ENCODE data around the gene ADORA1. TPM values are rescaled to one million over a fixed set of nuclear protein-coding genes. Genes with fewer than 3 reads are reported as not detected.

ADORA1 gene
- total RNA-seq, 2 experiments from 2014 or later, result not detected

DNA sequence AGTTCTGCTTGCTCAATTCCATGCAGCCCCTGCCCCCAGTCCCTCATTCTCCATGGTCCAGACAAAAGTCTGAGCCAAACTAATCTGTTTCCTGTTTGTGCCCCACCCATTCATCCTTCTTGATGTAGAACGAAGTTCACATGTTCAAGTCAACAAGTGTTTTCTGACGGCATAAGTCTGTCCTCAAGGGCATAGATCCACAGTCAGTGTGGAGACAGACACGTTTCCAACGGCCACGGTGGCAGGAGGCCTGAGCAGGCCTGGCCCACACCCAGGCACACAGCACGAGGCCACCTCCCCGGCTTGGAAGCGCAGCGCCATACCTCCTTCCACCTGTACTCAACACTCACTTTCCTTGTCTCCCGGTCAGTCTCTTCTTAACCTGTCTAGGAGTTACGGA, 16.1 kb downstream of the ADORA1 start:
- Histone ChIP-seq H3K4me2 (ENCODE audit: low read length) (no peak overlapping the region), H2AFZ (ENCODE audit: low read length) (no peak overlapping the region), H3K79me2 (ENCODE audit: insufficient read depth, low read depth, low read length) (no peaks in the 10 kb centered on the region), H3K4me3 (ENCODE audit: low read depth, low read length, poor library complexity, severe bottlenecking) (no peak overlapping the region), H4K20me1 (ENCODE audit: insufficient read depth, low read length) (no peaks in the 10 kb centered on the region), H3K9me3 (ENCODE audit: low read length) (no peaks in the 10 kb centered on the region), H3K36me3 (ENCODE audit: insufficient read depth, low read length) (no peaks in the 10 kb centered on the region), H3K27ac (ENCODE audit: low read depth, low read length, poor library complexity, severe bottlenecking) (no peak overlapping the region), H3K4me1 (ENCODE audit: insufficient read depth, low read length, poor library complexity, severe bottlenecking) (no peaks in the 10 kb centered on the region), H3K9me2 (ENCODE audit: insufficient read depth, low read length) (no peaks in the 10 kb centered on the region)
- intact Hi-C loops (cut with micrococcal nuclease; ENCODE audit: unreplicated experiment), result no loop called here
- ChIA-PET CTCF (ENCODE audit: unreplicated experiment) (no interaction called here), POLR2A (no interaction called here)
- no peak for DNase-seq (ENCODE audit: low spot score)
- BruUV-seq (replicated peaks), result no TSS peak
- TF ChIP-seq EZH2phosphoT487 (IDR thresholded peaks at IDR 0.05; ENCODE audit: borderline replicate concordance, low read depth, low read length), result no peak
- TF ChIP-seq, protein P1, sequence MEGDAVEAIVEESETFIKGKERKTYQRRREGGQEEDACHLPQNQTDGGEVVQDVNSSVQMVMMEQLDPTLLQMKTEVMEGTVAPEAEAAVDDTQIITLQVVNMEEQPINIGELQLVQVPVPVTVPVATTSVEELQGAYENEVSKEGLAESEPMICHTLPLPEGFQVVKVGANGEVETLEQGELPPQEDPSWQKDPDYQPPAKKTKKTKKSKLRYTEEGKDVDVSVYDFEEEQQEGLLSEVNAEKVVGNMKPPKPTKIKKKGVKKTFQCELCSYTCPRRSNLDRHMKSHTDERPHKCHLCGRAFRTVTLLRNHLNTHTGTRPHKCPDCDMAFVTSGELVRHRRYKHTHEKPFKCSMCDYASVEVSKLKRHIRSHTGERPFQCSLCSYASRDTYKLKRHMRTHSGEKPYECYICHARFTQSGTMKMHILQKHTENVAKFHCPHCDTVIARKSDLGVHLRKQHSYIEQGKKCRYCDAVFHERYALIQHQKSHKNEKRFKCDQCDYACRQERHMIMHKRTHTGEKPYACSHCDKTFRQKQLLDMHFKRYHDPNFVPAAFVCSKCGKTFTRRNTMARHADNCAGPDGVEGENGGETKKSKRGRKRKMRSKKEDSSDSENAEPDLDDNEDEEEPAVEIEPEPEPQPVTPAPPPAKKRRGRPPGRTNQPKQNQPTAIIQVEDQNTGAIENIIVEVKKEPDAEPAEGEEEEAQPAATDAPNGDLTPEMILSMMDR (conservative IDR thresholded peaks at IDR 0.05; ENCODE audit: low read length), result no peak

DNA sequence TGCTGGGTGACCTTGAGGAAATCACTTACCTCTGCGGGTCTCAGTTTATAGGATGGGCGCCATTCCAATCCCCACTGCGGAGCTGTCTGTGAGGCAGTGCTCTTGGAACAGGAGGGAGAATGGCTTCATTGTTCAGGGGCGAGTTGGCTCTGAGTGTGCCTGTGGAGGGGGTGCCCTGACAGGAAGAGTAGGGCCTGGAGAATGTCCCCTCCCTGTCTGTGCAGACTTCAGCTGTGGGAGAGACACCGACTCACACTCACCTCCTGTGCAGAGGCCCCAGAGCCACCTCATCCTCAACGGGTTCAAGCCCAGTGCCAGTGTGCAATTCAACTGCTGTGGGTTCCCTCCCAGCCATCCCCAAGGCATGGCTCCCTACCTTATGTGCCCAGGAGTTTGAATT, 17.1 kb downstream of the ADORA1 start:
- DNase-seq (ENCODE audit: low spot score), result no peak
- Histone ChIP-seq H3K79me2 (ENCODE audit: insufficient read depth, low read depth, low read length) (no peaks in the 10 kb centered on the region), H2AFZ (ENCODE audit: low read length) (no peak overlapping the region), H3K4me3 (ENCODE audit: low read depth, low read length, poor library complexity, severe bottlenecking) (no peak overlapping the region), H3K4me2 (ENCODE audit: low read length) (no peak overlapping the region), H3K4me1 (ENCODE audit: insufficient read depth, low read length, poor library complexity, severe bottlenecking) (no peaks in the 10 kb centered on the region), H3K9me2 (ENCODE audit: insufficient read depth, low read length) (no peaks in the 10 kb centered on the region), H3K27ac (ENCODE audit: low read depth, low read length, poor library complexity, severe bottlenecking) (no peak overlapping the region), H3K36me3 (ENCODE audit: insufficient read depth, low read length) (no peaks in the 10 kb centered on the region), H4K20me1 (ENCODE audit: insufficient read depth, low read length) (no peaks in the 10 kb centered on the region), H3K9me3 (ENCODE audit: low read length) (no peaks in the 10 kb centered on the region)
- POLR2A ChIA-PET, result no interaction called here
- TF ChIP-seq, protein P1 (conservative IDR thresholded peaks at IDR 0.05; ENCODE audit: low read length), result no peak
- no peak for TF ChIP-seq EZH2phosphoT487 (IDR thresholded peaks at IDR 0.05; ENCODE audit: borderline replicate concordance, low read depth, low read length)
- CTCF ChIA-PET (ENCODE audit: unreplicated experiment), result interaction anchor here (0.6 kb wide), 1 partner anchor 17 kb away, joined by 3 read pairs; the partner anchor contains the start of gene ADORA1
- BruUV-seq (replicated peaks), result no TSS peak
- intact Hi-C loops (cut with micrococcal nuclease; ENCODE audit: unreplicated experiment), result no loop called here

DNA sequence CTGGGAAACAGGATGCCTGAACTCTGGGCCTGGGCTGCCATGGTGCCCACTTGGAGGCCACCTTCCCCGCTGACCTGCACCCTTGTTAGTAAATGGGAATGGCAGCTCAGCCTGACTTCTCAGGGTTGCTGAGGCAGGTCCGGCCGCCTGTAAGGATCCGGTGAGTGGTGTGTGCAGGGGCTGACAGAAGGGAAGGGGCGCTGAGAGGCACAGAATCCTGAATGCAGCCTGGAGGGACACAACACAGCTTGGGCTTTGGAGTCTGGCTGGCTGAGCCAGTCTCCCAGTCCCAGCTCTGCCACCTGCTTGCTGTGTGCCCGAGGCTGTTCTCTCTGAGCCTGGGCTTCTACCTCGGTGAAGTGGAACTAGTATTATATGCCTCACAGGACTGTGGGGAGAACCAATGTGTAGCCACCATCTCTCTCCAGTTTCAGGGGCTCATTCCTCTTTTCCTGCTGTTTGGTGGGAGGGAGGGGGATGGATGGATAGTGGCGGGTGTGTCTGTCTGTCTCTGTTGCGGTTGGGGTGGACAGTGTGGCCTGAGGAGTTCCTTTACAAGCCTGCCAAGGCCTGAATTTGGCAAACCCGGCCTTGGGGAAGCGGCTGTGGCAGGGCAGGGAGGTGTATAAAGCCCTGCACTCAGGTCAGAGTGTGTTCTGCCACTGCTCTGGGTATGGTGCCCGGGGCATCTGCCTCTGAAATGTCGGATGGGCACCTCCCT, 18.0 kb downstream of the ADORA1 start:
- CTCF ChIA-PET (ENCODE audit: unreplicated experiment), result interaction anchor here (0.6 kb wide), 1 partner anchor 18 kb away, joined by 3 read pairs; the partner anchor contains the start of gene ADORA1

More for the DNA sequence above, 18.0 kb downstream of the ADORA1 start:
- intact Hi-C loops (cut with micrococcal nuclease; ENCODE audit: unreplicated experiment), result no loop called here
- Histone ChIP-seq H3K9me3 (ENCODE audit: low read length) (no peaks in the 10 kb centered on the region), H3K9me2 (ENCODE audit: insufficient read depth, low read length) (no peaks in the 10 kb centered on the region), H3K27ac (ENCODE audit: low read depth, low read length, poor library complexity, severe bottlenecking) (no peak overlapping the region), H3K4me1 (ENCODE audit: insufficient read depth, low read length, poor library complexity, severe bottlenecking) (no peaks in the 10 kb centered on the region), H4K20me1 (ENCODE audit: insufficient read depth, low read length) (no peaks in the 10 kb centered on the region), H3K4me3 (ENCODE audit: low read depth, low read length, poor library complexity, severe bottlenecking) (no peak overlapping the region), H3K4me2 (ENCODE audit: low read length) (no peak overlapping the region), H3K79me2 (ENCODE audit: insufficient read depth, low read depth, low read length) (no peaks in the 10 kb centered on the region), H3K36me3 (ENCODE audit: insufficient read depth, low read length) (no peaks in the 10 kb centered on the region), H2AFZ (ENCODE audit: low read length) (no peak overlapping the region)
- POLR2A ChIA-PET, result interaction anchor here (0.7 kb wide), 1 partner anchor 548 kb away, joined by 3 read pairs; no protein-coding TSS in a partner anchor
- DNase-seq (ENCODE audit: low spot score), result no peak
- TF ChIP-seq, protein P1 (conservative IDR thresholded peaks at IDR 0.05; ENCODE audit: low read length), result no peak
- no peak for TF ChIP-seq EZH2phosphoT487 (IDR thresholded peaks at IDR 0.05; ENCODE audit: borderline replicate concordance, low read depth, low read length)
- BruUV-seq (replicated peaks), result no TSS peak
